ENCODE measurements around the gene EXT2.

Gene EXT2

GRCh38 chr11:44133335-44133946, 38.0 kb downstream of the EXT2 start:
- DNase-seq (ENCODE audit: low read depth in 2 of 2) = no peak

GRCh38 chr11:44134625-44135024, 39.1 kb downstream of the EXT2 start:
- no peak for DNase-seq (ENCODE audit: low read depth in 2 of 2)

GRCh38 chr11:44136176-44136945, 40.9 kb downstream of the EXT2 start:
- DNase-seq (ENCODE audit: low read depth in 2 of 2) = no peak

GRCh38 chr11:44137057-44137456, 41.6 kb downstream of the EXT2 start:
- DNase-seq (ENCODE audit: low read depth in 2 of 2) = no peak

GRCh38 chr11:44138286-44138685, 42.8 kb downstream of the EXT2 start:
- DNase-seq (ENCODE audit: low read depth in 2 of 2) = no peak

- no peak for DNase-seq (ENCODE audit: low read depth in 2 of 2)
These were observed 43.5 kb downstream of the EXT2 start for GRCh38 chr11:44138980-44139379.

- DNase-seq (ENCODE audit: low read depth in 2 of 2) = no peak
These were observed 44.3 kb downstream of the EXT2 start for GRCh38 chr11:44139565-44140330.

- no peak for DNase-seq (ENCODE audit: low read depth in 2 of 2)
These were observed 44.9 kb downstream of the EXT2 start for GRCh38 chr11:44140372-44140771.

- DNase-seq (ENCODE audit: low read depth in 2 of 2) = no peak
These were observed 45.3 kb downstream of the EXT2 start for GRCh38 chr11:44140805-44141204.

- no peak for DNase-seq (ENCODE audit: low read depth in 2 of 2)
These were observed 48.8 kb downstream of the EXT2 start for GRCh38 chr11:44143987-44144909.

GRCh38 chr11:44145011-44145775, 49.7 kb downstream of the EXT2 start:
- DNase-seq (ENCODE audit: low read depth in 2 of 2) = no peak

- DNase-seq (ENCODE audit: low read depth in 2 of 2) = no peak
These were observed 51.5 kb downstream of the EXT2 start for GRCh38 chr11:44146931-44147330.

GRCh38 chr11:44147751-44148150, 52.3 kb downstream of the EXT2 start:
- no peak for DNase-seq (ENCODE audit: low read depth in 2 of 2)

GRCh38 chr11:44149651-44150050, 54.2 kb downstream of the EXT2 start:
- no peak for DNase-seq (ENCODE audit: low read depth in 2 of 2)

GRCh38 chr11:44150401-44150800, 54.9 kb downstream of the EXT2 start:
- DNase-seq (ENCODE audit: low read depth in 2 of 2) = no peak

- no peak for DNase-seq (ENCODE audit: low read depth in 2 of 2)
These were observed 61.5 kb downstream of the EXT2 start for GRCh38 chr11:44157019-44157418.

- no peak for DNase-seq (ENCODE audit: low read depth in 2 of 2)
These were observed 62.9 kb downstream of the EXT2 start for GRCh38 chr11:44158384-44158783.

GRCh38 chr11:44159848-44160721, 64.6 kb downstream of the EXT2 start:
- DNase-seq (ENCODE audit: low read depth in 2 of 2) = no peak

GRCh38 chr11:44162004-44162403, 66.5 kb downstream of the EXT2 start:
- no peak for DNase-seq (ENCODE audit: low read depth in 2 of 2)

GRCh38 chr11:44162662-44163061, 67.2 kb downstream of the EXT2 start:
- DNase-seq (ENCODE audit: low read depth in 2 of 2) = no peak
